HCT116 (cell line): ENCODE results near the gene DCAF5. TPM values are rescaled to one million over a fixed set of nuclear protein-coding genes. Genes with fewer than 3 reads are reported as not detected.

Experiments
- ATAC-seq: fragments of 200-7000 bp; cut with Tn5 transposase; 2 replicates; pipeline ENCODE4 v1.9.1; 2020; ENCODE audit warnings: mild to moderate bottlenecking, moderate library complexity
- BruUV-seq: library from RNA; stranded (reverse); fragments of 400-500 nt; replicated peaks from 2 replicates; lab custom pipeline; 2021; lab: Mats Ljungman, UMichigan
- CTCF ChIA-PET: fragments of 300-600 bp; sonication (Branson Sonifier 250); formaldehyde crosslinking; loops from one replicate; lab custom pipeline; 2021; ENCODE audit warnings: antibody characterized with exemption; lab: Charles Lee
- POLR2A ChIA-PET: fragments of 300-600, 350-600 bp; sonication (Branson Sonifier 250); formaldehyde crosslinking; loops from one replicate; lab custom pipeline; 2021; ENCODE audit warnings: antibody characterized with exemption; lab: Charles Lee
- RAD21 ChIA-PET, 2 experiments: fragments of 300-600 bp; sonication (Branson Sonifier 250); formaldehyde crosslinking; loops; one replicate each; lab custom pipeline; 2023; ENCODE audit warnings: low total read pairs in 2 of 2; ENCODE audit not compliant: uncharacterized antibody in 2 of 2, unreplicated experiment in 2 of 2, low non-redundant PET in 1 of 2; lab: Charles Lee
- DNase-seq: peaks from one replicate; pipeline ENCODE4 v3.0.0-alpha.2; 2010; ENCODE audit warnings: low read depth, low spot score
- H2AFZ ChIP-seq: fragments of 200-600 bp; shearing (Covaris generic), sonication (generic); 2 replicates; pipeline ENCODE4 v1.6.1; 2017; ENCODE audit warnings: low read depth, mixed run types, mixed read lengths, antibody characterized with exemption, low read length; ENCODE audit not compliant: poor library complexity, severe bottlenecking
- H3K27ac ChIP-seq: 2 replicates; pipeline ENCODE4 v1.5.1; 2012; ENCODE audit warnings: low read depth, low read length
- H3K27me3 ChIP-seq: fragments of 200-600 bp; sonication (generic); 2 replicates; pipeline ENCODE4 v1.6.1; 2016; ENCODE audit warnings: mixed run types, low read length, mixed read lengths; ENCODE audit not compliant: insufficient read depth
- H3K36me3 ChIP-seq, 2 experiments: fragments of 200-500 bp in 1 of 2; fragments of 200-600 bp in 1 of 2; sonication (Bioruptor generic) in 1 of 2; sonication (generic) in 1 of 2; 2 replicates each; pipeline versions ENCODE4 v1.5.1 to v1.6.1; 2014 to 2016; ENCODE audit warnings: low read length in 2 of 2, inconsistent platforms in 1 of 2, mixed read lengths in 1 of 2, mixed run types in 1 of 2; ENCODE audit not compliant: insufficient read depth in 2 of 2, control insufficient read depth in 1 of 2
- H3K4me1 ChIP-seq, 2 experiments: fragments of 200-600 bp in 1 of 2; sonication (generic) in 1 of 2; 2 replicates each; pipeline versions ENCODE4 v1.5.1 to v1.6.1; 2012 to 2017; ENCODE audit warnings: low read length in 2 of 2, inconsistent platforms in 1 of 2, mild to moderate bottlenecking in 1 of 2, mixed read lengths in 1 of 2, mixed run types in 1 of 2, moderate library complexity in 1 of 2; ENCODE audit not compliant: insufficient read depth in 2 of 2, control insufficient read depth in 1 of 2
- H3K4me2 ChIP-seq: fragments of 200-600 bp; sonication (generic); 2 replicates; pipeline ENCODE4 v1.6.1; 2017; ENCODE audit warnings: mixed run types, low read length, mixed read lengths
- H3K4me3 ChIP-seq, 2 experiments: fragments of 200-600 bp in 1 of 2; sonication (generic) in 1 of 2; replicated peaks in 1 of 2; 2 replicates each; pipeline ENCODE4 v1.5.1; 2011 to 2016; ENCODE audit warnings: low read length in 2 of 2, control low read depth in 1 of 2, low read depth in 1 of 2, mild to moderate bottlenecking in 1 of 2, mixed read lengths in 1 of 2, mixed run types in 1 of 2
- H3K79me2 ChIP-seq: fragments of 200-600 bp; sonication (generic); 2 replicates; pipeline ENCODE4 v1.6.1; 2017; ENCODE audit warnings: mild to moderate bottlenecking, mixed run types, low read length, moderate library complexity, mixed read lengths; ENCODE audit not compliant: insufficient read depth
- H3K9ac ChIP-seq: fragments of 200-600 bp; sonication (generic); 2 replicates; pipeline ENCODE4 v1.6.1; 2016; ENCODE audit warnings: low read length, mixed read lengths
- H3K9me2 ChIP-seq: fragments of 200-600 bp; sonication (generic), shearing (Covaris generic); 2 replicates; pipeline ENCODE4 v1.6.1; 2017; ENCODE audit warnings: mixed run types, mild to moderate bottlenecking, moderate library complexity; ENCODE audit not compliant: insufficient read depth
- H3K9me3 ChIP-seq, 2 experiments: fragments of 200-500 bp in 1 of 2; fragments of 200-600 bp in 1 of 2; sonication (Bioruptor generic) in 1 of 2; sonication (generic) in 1 of 2; 2 replicates each; pipeline ENCODE4 v1.6.1; 2014 to 2017; ENCODE audit warnings: low read length in 2 of 2, mixed read lengths in 2 of 2, inconsistent platforms in 1 of 2, low read depth in 1 of 2, mild to moderate bottlenecking in 1 of 2, mixed run types in 1 of 2, moderate library complexity in 1 of 2; ENCODE audit not compliant: control insufficient read depth in 1 of 2, insufficient read depth in 1 of 2
- H4K20me1 ChIP-seq: fragments of 200-600 bp; sonication (generic), shearing (Covaris generic); 2 replicates; pipeline ENCODE4 v1.6.1; 2017; ENCODE audit warnings: mixed run types, mild to moderate bottlenecking, moderate library complexity; ENCODE audit not compliant: insufficient read depth
- CBX3 ChIP-seq: IDR thresholded peaks from 2 replicates; pipeline ENCODE4 v1.6.1; 2012; ENCODE audit warnings: low read depth
- CEBPB ChIP-seq: IDR thresholded peaks from 2 replicates; pipeline ENCODE4 v1.6.1; 2012; ENCODE audit warnings: low read depth
- ELF1 ChIP-seq: IDR thresholded peaks from 2 replicates; pipeline ENCODE4 v1.6.1; 2012; ENCODE audit warnings: low read depth, borderline replicate concordance
- EZH2 ChIP-seq: fragments of 200-600 bp; sonication (generic); IDR thresholded peaks from 2 replicates; pipeline ENCODE4 v1.6.1; 2017; ENCODE audit warnings: antibody characterized with exemption, mixed run types
- POLR2AphosphoS5 ChIP-seq: IDR thresholded peaks from 2 replicates; pipeline ENCODE4 v1.6.1; 2011; ENCODE audit warnings: mild to moderate bottlenecking, low read depth, low read length, moderate library complexity
- intact Hi-C: fragments of 100-400 bp; cut with micrococcal nuclease; formaldehyde crosslinking; loops from 2 replicates; pipeline ENCODE4 v1.10.0; 2022
- total RNA-seq: library from RNA; stranded (reverse); gene quantifications from one replicate; pipeline ENCODE4 v1.2.1, GENCODE V29; 2021; ENCODE audit not compliant: unreplicated experiment
- TF ChIP-seq, protein P1 (sequence below), 3 experiments: fragments of 200-600 bp in 1 of 3; sonication (generic) in 1 of 3; IDR thresholded peaks in 2 of 3; conservative IDR thresholded peaks in 1 of 3; 2 replicates each; pipeline ENCODE4 v1.5.1; 2012 to 2017; ENCODE audit warnings: low read depth in 2 of 3, low read length in 2 of 3, antibody characterized with exemption in 1 of 3, borderline replicate concordance in 1 of 3, control low read depth in 1 of 3, mild to moderate bottlenecking in 1 of 3, mixed read lengths in 1 of 3, mixed run types in 1 of 3, moderate library complexity in 1 of 3; ENCODE audit not compliant: insufficient read depth in 1 of 3
- TF ChIP-seq, protein P2 (sequence below): IDR thresholded peaks from 2 replicates; pipeline ENCODE4 v1.6.1; 2012; ENCODE audit warnings: low read depth

DCAF5 gene
- total RNA-seq, 1 experiment from 2014 or later, result 27.1 TPM

DNA sequence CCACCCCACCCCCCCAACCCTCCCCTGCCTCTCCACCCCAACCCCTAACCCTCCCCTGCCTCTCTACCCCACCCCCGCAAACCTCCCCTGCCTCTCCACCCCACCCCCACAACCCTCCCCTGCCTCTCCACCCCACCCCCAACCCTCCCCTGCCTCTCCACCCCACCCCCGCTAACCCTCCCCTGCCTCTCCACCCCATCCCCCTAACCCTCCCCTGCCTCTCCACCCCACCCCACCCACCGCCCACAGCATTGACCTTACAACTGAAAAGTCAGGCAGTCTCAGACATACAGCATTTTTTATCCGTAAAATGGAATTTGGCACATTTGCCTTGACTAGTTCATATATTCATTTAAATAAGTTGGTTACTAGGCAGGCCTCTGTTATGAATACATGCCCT, 135.2 kb downstream of the DCAF5 start:
- Histone ChIP-seq H3K9ac (no peak overlapping the region), H3K9me3 (no peaks in the 10 kb centered on the region), H4K20me1 (no peaks in the 10 kb centered on the region), H3K79me2 (no peaks in the 10 kb centered on the region), H3K9me2 (no peaks in the 10 kb centered on the region)
- CTCF ChIA-PET, result no interaction called here
- BruUV-seq, result no TSS peak
- ATAC-seq, result no peak
- TF ChIP-seq EZH2 (no peak), ELF1 (no peak)
- TF ChIP-seq, all 23 proteins: peak for 0
- RAD21 ChIA-PET, result no interaction called here
- H3K27me3 ChIP-seq, result no peaks in the 10 kb centered on the region
- no peak overlapping the region for H2AFZ ChIP-seq
- no peaks in the 10 kb centered on the region for H3K36me3 ChIP-seq
- H3K4me1 ChIP-seq, result no peaks in the 10 kb centered on the region
- no peak overlapping the region for H3K27ac ChIP-seq
- intact Hi-C loops, result no loop called here
- no peak for DNase-seq
- no peak overlapping the region for H3K4me3 ChIP-seq
- POLR2A ChIA-PET, result no interaction called here
- no peak overlapping the region for H3K4me2 ChIP-seq

- ChIA-PET RAD21 (no interaction called here), CTCF (no interaction called here)
Observed at GRCh38 chr14:69014829-69015259, 138.1 kb downstream of the DCAF5 start.

More at GRCh38 chr14:69014829-69015259, 138.1 kb downstream of the DCAF5 start:
- Histone ChIP-seq H3K79me2 (no peaks in the 10 kb centered on the region), H2AFZ (no peak overlapping the region), H3K36me3 (no peaks in the 10 kb centered on the region), H3K4me3 (no peak overlapping the region), H3K27me3 (no peaks in the 10 kb centered on the region), H3K9ac (no peak overlapping the region), H3K9me2 (no peaks in the 10 kb centered on the region), H3K4me2 (no peak overlapping the region), H4K20me1 (no peaks in the 10 kb centered on the region), H3K9me3 (no peaks in the 10 kb centered on the region), H3K27ac (no peak overlapping the region), H3K4me1 (peaks cover 10% of the 10 kb centered on the region in 2 experiments; a peak in 3 of 4 replicates)
- intact Hi-C loops, result no loop called here
- DNase-seq (no peak), ATAC-seq (no peak)
- no TSS peak for BruUV-seq
- POLR2A ChIA-PET, result no interaction called here
- TF ChIP-seq, protein P1, sequence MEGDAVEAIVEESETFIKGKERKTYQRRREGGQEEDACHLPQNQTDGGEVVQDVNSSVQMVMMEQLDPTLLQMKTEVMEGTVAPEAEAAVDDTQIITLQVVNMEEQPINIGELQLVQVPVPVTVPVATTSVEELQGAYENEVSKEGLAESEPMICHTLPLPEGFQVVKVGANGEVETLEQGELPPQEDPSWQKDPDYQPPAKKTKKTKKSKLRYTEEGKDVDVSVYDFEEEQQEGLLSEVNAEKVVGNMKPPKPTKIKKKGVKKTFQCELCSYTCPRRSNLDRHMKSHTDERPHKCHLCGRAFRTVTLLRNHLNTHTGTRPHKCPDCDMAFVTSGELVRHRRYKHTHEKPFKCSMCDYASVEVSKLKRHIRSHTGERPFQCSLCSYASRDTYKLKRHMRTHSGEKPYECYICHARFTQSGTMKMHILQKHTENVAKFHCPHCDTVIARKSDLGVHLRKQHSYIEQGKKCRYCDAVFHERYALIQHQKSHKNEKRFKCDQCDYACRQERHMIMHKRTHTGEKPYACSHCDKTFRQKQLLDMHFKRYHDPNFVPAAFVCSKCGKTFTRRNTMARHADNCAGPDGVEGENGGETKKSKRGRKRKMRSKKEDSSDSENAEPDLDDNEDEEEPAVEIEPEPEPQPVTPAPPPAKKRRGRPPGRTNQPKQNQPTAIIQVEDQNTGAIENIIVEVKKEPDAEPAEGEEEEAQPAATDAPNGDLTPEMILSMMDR (IDR thresholded peaks at IDR 0.05 in 2 of 3, conservative IDR thresholded peaks at IDR 0.05 in 1 of 3; ENCODE audit: borderline replicate concordance in 1 of 3, insufficient read depth in 1 of 3, low read depth in 2 of 3, low read length in 2 of 3), result no peak
- TF ChIP-seq CBX3, result no peak
- no peak for TF ChIP-seq CEBPB
- TF ChIP-seq, protein P2, sequence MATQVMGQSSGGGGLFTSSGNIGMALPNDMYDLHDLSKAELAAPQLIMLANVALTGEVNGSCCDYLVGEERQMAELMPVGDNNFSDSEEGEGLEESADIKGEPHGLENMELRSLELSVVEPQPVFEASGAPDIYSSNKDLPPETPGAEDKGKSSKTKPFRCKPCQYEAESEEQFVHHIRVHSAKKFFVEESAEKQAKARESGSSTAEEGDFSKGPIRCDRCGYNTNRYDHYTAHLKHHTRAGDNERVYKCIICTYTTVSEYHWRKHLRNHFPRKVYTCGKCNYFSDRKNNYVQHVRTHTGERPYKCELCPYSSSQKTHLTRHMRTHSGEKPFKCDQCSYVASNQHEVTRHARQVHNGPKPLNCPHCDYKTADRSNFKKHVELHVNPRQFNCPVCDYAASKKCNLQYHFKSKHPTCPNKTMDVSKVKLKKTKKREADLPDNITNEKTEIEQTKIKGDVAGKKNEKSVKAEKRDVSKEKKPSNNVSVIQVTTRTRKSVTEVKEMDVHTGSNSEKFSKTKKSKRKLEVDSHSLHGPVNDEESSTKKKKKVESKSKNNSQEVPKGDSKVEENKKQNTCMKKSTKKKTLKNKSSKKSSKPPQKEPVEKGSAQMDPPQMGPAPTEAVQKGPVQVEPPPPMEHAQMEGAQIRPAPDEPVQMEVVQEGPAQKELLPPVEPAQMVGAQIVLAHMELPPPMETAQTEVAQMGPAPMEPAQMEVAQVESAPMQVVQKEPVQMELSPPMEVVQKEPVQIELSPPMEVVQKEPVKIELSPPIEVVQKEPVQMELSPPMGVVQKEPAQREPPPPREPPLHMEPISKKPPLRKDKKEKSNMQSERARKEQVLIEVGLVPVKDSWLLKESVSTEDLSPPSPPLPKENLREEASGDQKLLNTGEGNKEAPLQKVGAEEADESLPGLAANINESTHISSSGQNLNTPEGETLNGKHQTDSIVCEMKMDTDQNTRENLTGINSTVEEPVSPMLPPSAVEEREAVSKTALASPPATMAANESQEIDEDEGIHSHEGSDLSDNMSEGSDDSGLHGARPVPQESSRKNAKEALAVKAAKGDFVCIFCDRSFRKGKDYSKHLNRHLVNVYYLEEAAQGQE, result no peak
- no peak for TF ChIP-seq POLR2AphosphoS5
- TF ChIP-seq, all 23 proteins: peak for 0
